DOHH2 (cell line): Measurements from ENCODE around the gene UBA5.

ENCODE experiments used
- EZH2phosphoT487 ChIP-seq: fragments of 200-600 bp; sonication (generic); IDR thresholded peaks from 2 replicates; pipeline ENCODE4 v1.6.1; 2017; ENCODE audit warnings: borderline replicate concordance, mild to moderate bottlenecking, antibody characterized with exemption, low read length, moderate library complexity, mixed read lengths
- TF ChIP-seq, protein P1 (sequence below): fragments of 200-600 bp; sonication (generic); IDR thresholded peaks from one replicate; pipeline ENCODE4 v1.5.1; 2014; ENCODE audit warnings: antibody characterized with exemption, mild to moderate bottlenecking, low read depth, low read length; ENCODE audit not compliant: poor library complexity, severe bottlenecking

- TF ChIP-seq, protein P1, sequence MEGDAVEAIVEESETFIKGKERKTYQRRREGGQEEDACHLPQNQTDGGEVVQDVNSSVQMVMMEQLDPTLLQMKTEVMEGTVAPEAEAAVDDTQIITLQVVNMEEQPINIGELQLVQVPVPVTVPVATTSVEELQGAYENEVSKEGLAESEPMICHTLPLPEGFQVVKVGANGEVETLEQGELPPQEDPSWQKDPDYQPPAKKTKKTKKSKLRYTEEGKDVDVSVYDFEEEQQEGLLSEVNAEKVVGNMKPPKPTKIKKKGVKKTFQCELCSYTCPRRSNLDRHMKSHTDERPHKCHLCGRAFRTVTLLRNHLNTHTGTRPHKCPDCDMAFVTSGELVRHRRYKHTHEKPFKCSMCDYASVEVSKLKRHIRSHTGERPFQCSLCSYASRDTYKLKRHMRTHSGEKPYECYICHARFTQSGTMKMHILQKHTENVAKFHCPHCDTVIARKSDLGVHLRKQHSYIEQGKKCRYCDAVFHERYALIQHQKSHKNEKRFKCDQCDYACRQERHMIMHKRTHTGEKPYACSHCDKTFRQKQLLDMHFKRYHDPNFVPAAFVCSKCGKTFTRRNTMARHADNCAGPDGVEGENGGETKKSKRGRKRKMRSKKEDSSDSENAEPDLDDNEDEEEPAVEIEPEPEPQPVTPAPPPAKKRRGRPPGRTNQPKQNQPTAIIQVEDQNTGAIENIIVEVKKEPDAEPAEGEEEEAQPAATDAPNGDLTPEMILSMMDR, result no peak
- TF ChIP-seq EZH2phosphoT487, result no peak
These were observed 22.5 kb upstream of the UBA5 start for GRCh38 chr3:132637590-132637989.
